NCI-H1417 treated with DMSO at 0.1 percent for 48 hours (cell line): ENCODE data around the gene ARF3.
"Not testable (repeated sequence)": the region's sequence is repeated elsewhere in the genome, so short reads cannot be mapped to it uniquely, and the experiment has no call there.

ENCODE experiments used
- DNase-seq: peaks from one replicate; lab custom pipeline; 2025; lab: John Stamatoyannopoulos, UW

Gene ARF3

DNA sequence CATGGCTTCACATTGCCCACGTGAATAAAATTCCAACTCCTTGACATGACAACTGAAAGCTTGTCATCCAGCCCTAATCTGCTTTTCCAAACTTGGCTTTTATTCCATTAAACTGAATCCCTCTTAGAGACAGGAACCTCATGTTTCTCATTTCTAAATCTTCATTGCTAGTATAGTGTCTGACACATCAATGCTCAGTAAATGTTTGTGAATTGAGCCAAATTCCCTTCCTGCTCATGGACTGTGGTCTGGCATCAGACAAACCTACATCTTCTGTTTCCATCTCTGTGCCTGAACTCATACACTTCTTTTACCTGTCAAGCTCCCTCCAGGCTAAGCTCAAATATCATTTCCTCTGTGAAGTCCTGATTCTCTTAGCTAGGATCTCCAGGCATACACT, 27.7 kb downstream of the ARF3 start:
- DNase-seq, result no peak

DNA sequence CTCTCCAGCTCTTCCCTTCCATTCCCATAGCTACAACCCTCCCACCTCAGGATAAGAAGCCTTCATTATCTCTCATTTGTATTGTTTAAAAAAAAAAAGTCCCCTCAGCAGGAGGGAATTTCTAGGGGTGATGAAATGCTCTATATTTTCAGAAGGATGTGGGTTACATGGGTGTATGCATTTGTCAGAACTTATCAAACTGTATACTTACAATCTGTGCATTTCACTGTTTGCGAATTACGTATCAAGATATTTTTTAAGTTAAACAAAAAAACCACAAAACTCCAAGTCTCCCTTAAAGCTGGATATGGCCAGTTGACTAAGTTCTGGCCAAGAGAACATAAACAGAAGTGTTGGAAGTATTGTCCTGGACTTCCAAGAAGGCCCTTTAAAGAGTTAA, 30.0 kb downstream of the ARF3 start:
- no peak for DNase-seq

DNA sequence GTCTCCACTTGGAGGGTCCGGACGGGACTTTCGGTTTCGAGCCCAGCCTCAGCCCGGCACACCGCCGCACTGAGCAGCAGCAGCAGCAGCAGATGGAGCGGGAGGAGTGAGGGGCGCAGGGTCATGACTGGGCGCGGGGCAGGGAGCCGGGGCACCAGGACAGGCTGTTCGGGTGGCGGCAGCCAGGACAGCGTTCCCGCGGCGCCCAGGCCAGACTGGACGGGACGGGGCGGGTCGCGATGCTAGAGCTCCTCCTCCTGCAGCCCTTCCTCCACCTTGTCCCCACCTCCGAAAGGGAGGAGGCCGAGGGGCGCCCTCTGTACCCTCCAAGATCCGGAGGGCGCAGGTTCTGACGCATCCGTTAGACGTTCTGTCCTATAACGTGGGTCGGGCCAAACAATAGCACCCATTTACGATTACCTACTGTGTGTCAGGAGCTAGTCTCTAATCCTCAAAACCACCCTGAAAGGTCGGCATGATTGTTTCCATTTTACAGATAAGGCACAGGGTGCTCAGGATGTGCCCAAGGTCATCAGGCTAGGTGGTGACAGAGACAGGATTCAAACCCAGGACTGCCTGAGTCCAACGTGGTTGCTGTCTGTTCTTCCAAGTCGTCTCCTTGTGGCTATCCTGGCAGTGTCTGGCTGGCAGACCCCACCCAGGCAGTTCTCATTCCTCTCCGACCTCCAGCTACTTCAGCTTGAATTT, 31.8 kb downstream of the ARF3 start, which contains the start of gene FKBP11:
FKBP11 (minus strand) TSS at position 189 of the 708 bp plus-strand sequence; CDS start at position 125, 64 bp downstream.
- DNase-seq, result no peak

DNA sequence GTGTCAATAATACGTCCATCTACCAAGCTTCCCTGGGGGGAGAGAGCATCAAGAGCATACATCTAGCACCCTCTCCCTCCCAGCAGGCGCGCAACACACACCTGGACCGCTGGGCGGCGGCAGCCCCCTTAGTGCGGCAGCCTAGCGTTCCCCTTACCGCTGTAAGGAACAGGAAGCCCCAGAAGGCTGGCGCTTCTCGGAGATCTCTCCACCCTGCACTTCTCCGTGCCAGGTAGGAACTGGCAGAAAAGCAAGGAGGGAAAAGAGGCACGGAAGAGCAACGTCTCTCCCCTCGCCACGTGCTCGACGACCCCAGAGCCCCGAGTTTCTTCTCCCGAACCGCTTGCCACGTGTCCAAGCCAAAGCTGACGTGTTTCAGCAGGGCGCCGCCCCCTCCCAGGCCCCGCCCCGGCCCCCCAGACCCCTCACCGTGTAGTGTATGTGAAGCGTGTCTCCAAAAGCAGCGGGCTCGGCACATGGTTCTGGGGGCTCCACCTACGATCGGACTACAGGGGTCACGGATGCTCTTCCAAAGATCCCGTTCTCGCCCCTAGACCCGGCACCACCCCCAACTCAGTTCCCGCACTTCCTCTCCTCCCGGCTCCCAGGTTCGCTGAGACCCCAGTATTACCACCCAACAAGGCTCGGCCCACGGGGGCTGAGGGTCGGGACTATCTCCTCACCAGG, 32.5 kb downstream of the ARF3 start:
- DNase-seq, result no peak

DNA sequence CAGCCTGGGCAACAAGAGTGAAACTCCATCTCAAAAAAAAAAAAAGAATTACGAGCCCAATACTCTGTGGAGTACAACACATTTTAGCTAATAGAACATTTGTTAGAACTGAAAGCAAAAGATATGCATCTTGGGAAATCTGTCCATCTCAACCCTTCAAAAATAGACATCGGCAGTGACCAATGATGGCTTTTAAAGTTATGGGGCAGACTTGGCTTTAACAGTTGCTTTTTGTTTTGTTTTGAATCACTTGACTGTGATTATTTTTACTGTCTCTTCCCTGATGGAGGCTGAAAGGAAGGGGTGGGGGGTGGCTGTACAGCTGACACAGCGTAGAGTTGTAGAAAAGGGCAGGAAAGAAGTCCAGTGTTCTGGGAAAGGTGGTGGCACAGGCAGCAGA, 34.2 kb downstream of the ARF3 start:
- DNase-seq, result no peak

DNA sequence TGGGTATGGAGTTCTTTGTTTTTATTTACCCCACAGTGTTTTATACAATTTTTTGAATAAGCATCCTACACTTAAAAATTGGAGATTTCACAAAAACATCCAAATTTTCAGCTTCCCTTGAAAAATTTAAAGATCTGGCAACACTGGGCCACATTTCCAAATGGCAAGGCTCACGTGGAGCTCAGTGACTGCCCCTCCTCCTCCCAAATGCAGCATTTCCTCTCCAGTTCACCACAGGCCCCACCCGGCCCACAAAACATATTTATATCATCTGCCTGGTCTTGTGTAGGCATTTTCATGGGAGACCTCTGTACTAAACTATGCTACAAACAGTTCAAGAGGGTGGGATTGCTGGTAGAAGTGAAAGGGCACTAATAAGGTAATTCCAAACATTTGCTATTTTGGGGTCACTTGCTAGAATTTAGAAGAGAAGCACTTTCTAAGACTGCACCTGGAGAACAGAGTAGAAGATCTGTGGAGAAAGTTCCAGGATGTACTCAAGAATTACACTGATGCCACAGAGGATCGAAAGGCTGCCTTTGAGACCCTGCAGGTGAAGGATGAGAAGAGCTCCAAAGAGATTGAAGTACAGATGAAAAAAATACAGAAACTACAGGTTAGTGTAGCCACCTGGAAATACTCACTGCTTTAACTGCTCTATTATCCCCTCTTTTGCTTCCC, 39.3 kb downstream of the ARF3 start:
- DNase-seq, result no peak

DNA sequence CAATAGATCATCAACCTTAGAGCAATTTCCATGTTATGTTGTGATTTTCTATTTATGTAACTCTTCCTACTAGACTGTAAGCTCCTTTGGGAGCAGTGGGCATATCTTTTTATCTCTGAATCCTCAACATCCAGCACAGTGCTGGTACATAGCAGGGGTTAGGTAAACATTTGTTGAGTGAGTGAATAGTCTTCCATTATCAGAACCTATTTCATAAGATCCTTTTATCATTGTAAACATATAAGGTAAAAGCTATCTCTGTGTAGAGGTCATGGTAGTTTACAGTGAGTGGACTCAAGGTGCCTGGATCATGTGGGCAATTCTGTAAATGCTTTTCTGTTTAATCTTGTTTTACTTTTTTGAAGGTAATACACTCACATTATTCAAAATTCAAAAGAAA, 47.1 kb downstream of the ARF3 start:
- no peak for DNase-seq

DNA sequence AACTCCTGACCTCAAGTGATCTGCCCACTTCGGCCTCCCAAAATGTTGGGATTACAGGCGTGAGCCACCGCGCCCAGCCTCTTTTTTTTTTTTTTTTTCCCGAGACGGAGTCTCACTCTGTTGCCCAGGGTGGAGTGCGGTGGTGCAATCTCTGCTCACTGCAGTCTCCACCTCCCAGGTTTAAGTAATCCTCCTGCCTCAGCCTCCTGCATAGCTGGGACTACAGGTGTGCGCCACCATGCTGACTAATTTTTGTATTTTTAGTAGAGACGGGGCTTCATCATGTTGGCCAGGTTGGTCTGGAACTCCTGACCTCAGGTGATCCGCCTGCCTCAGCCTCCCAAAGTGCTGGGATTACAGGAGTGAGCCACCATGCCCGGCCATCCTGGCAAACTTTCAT, 47.6 kb downstream of the ARF3 start:
- DNase-seq, result not testable (repeated sequence)

DNA sequence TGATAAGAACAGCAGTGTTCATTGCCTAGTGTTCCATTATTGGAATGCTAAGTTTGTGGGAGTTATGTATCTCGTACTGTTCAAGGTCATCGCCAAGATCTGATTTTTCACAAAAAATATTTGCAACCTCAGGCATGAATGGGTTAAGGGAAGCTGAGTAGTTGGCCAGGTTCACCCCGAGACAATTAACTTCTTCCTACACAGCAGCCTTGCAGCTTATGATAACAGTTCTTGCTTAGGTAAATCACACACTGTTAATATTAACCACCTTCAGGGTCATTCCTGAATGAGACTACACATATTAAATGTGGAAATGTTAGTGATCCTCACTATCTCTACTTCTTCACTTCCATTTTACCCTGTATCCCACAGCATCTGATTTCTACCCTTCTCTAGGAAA, 50.0 kb downstream of the ARF3 start:
- DNase-seq, result no peak

DNA sequence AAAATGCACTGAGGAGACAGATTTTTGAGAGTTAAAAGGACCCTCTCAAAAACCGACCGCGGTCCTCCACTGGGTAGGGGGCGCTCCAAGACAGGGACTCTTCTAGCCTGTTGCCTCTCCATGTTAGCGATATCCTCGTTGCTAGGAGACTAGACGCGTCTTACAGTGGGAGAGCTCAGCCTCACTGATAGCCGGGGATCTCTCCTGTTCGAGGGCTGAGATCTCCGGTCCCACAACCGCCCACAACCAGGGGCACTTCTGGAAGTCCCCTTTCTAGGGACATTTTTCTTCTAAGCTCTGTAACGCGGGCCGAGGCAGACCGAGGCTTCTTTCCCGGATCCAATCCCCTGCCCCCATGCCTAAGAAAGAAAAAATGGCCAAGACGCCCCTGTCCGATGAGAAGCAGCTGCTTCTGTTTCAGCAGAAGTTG, 53.3 kb downstream of the ARF3 start:
- DNase-seq, result peak; percentile 7

DNA sequence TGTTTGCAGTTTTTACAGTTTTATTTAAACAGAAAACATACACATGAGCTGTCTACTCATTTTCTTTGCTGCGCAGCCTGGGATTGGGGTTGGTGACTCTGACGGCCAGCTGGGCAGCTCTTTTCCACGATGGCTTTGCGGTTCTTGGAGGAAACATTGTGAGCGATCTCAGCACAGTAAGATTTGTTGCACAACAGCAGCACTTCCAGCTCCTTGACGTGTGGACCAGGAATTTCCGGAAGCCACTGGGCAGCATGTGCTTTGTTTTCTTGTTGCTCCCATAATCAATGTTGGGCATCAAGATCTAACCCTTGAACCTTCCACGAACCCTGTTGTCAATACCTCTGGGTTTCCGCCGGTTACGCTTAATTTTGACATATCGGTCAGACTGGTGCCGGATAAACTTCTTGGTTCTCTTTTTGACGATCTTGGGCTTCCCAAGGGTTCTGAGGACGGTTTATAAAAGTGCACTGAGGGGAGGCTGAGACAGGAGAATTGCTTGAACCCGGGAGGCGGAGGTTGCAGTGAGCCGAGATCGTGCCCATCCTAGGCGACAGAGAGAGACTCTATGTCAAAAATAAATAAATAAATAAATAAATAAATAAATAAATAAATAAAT, 53.8 kb downstream of the ARF3 start:
- DNase-seq, result no peak

DNA sequence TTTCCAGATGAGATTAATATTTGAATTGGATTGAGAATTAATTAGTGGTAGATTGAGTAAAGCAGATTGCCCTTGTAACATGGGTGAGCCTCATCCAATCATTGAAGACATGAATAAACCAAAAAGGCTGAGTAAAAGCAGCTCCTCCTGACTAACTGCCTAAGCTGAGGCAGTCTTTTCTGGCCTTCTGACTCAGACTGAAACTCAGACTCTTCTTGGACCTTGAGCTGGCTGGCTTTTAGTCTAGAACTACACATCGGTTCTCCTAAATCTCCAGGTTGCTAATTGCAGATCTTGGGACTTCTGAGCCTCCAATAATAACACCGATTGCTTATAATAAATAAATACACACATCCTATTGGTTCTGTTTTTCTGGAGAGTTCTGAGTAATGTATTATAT, 56.0 kb downstream of the ARF3 start:
- no peak for DNase-seq

DNA sequence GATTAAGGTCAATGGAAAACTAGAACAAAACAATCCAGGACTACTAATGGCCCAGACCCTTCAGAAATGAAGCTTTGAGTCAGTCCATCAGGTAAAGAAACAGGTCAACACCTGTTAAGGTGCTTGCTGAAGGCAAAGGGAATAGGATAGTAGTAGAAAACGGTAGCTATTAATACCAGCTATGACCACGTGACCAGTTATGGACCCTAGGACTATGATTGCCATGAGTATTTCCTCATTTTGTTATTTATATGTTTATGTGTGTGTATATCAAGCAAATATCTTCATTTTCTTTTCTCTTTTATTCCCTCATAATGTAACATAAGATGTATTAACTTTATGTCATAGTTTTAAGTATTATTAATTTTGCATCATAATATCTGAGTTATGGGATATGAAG, 57.6 kb downstream of the ARF3 start:
- DNase-seq, result no peak

DNA sequence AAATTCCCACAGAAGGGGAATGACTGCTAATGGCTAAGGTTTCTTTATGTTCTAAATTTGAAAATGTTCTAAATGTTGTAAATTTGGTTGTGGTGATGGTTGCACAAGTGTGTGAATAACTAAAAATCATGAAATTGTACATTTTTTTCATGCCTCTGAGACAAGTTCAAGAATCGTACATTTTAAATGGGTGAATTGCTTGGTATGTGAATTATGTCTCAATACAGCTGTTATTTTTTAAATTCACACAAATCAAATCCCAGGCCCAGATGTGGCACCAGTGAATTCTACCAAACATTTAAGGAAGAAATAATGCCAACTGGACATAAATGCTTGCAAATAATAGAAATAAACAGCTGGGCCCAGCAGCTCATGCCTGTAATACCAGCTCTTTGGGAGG, 63.0 kb downstream of the ARF3 start:
- no peak for DNase-seq

DNA sequence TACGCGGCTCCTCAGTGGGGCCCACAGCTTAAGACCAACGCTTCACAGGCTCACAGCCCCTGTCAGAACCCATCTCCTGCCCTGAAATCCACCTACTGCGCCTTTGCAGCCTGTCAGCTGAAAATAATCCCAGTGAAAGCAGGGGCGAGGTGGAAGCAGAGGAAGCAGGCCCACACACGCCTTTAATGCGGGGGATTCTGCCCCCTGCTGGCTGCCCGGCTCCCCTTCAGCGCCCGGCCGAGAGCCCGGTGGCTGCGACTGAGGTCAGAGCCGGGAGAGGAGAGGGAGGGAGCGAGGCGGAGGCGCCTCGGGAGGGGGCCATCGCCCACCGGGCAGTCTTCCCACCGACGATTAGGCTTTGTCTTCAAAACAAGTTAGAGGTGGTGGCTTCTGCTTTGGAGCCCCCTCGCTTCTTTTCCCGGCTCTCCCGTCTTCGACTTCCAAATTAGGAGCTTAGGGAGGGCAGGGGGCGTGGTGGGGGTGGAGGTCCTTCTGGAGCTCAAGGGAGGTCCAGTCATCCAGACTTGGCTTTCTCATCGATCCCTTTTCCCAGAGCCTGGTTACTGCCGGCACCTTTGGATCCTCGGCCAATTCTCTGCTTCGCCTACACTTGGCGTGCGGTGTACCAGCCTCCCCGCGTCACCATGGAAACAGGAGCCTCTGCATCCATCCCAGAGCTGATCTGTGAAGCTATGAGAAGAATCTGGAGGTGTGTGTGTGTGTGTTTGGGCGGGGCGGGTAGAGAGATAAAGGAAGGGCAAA, 66.4 kb downstream of the ARF3 start:
- DNase-seq, result peak; percentile 27

DNA sequence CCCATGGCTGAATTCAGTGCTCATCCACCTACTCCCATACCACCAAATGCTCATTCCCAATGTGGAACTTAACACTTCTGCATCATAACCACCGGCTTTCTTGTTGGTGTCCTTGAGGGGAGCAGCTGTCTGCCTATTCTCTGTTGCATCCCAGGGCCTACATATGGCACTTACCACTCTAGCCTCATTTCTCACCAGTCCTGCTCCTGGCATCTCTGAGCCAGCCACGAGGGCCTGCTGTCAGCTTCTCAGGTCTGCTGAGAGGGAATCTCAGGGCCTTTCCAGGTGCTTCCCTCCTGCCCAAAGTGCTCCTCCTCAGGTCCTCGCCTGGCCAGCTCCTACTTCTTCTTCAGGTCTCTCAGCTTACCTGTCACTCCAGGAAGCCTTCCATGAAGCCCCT, 67.6 kb downstream of the ARF3 start:
- no peak for DNase-seq
